ENCODE measurements around the gene KSR1.
"Not testable (repeated sequence)": the region's sequence is repeated elsewhere in the genome, so short reads cannot be mapped to it uniquely, and the experiment has no call there.

KSR1 gene

GRCh38 chr17:27631897-27632725, 175.9 kb downstream of the KSR1 start:
- Histone ChIP-seq H3K4me3 (no peak overlapping the region), H3K36me3 (ENCODE audit: insufficient read depth, low read length) (no peaks in the 10 kb centered on the region), H3K9me3 (ENCODE audit: low read depth, low read length) (no peaks in the 10 kb centered on the region), H3K9ac (ENCODE audit: insufficient read length) (no peak overlapping the region), H3K27ac (no peak overlapping the region)
- no peak for DNase-seq (ENCODE audit: low read depth, low spot score)
- TF ChIP-seq POLR2AphosphoS5 (IDR thresholded peaks at IDR 0.05; ENCODE audit: borderline replicate concordance, low read depth, low read length) (no peak), EZH2 (IDR thresholded peaks at IDR 0.05) (no peak), FOXP2 (optimal IDR thresholded peaks at IDR 0.05; ENCODE audit: control extremely low read depth, extremely low read length, insufficient read depth) (no peak)

- not testable (repeated sequence) for H3K36me3 ChIP-seq (ENCODE audit: insufficient read depth, low read length)
Observed at GRCh38 chr17:27632766-27633165, 176.5 kb downstream of the KSR1 start.

GRCh38 chr17:27633312-27634025, 177.2 kb downstream of the KSR1 start:
- Histone ChIP-seq H3K9ac (ENCODE audit: insufficient read length) (no peak overlapping the region), H3K4me3 (no peak overlapping the region), H3K9me3 (ENCODE audit: low read depth, low read length) (no peaks in the 10 kb centered on the region), H3K36me3 (ENCODE audit: insufficient read depth, low read length) (no peaks in the 10 kb centered on the region), H3K27ac (no peak overlapping the region)
- no peak for DNase-seq (ENCODE audit: low read depth, low spot score)
- TF ChIP-seq FOXP2 (optimal IDR thresholded peaks at IDR 0.05; ENCODE audit: control extremely low read depth, extremely low read length, insufficient read depth): no peak
- no peak for TF ChIP-seq EZH2 (IDR thresholded peaks at IDR 0.05)
- TF ChIP-seq POLR2AphosphoS5 (IDR thresholded peaks at IDR 0.05; ENCODE audit: borderline replicate concordance, low read depth, low read length): no peak

More at GRCh38 chr17:27632766-27633165, 176.5 kb downstream of the KSR1 start:
- H3K27ac ChIP-seq; H3K4me3 ChIP-seq; H3K9me3 ChIP-seq (ENCODE audit: low read depth, low read length); H3K9ac ChIP-seq (ENCODE audit: insufficient read length); DNase-seq (ENCODE audit: low read depth, low spot score): not testable (repeated sequence)

- DNase-seq (ENCODE audit: low read depth, low spot score): no peak
- Histone ChIP-seq H3K36me3 (ENCODE audit: insufficient read depth, low read length) (no peaks in the 10 kb centered on the region), H3K9me3 (ENCODE audit: low read depth, low read length) (no peaks in the 10 kb centered on the region), H3K4me3 (no peak overlapping the region), H3K9ac (ENCODE audit: insufficient read length) (no peak overlapping the region), H3K27ac (no peak overlapping the region)
- TF ChIP-seq FOXP2 (optimal IDR thresholded peaks at IDR 0.05; ENCODE audit: control extremely low read depth, extremely low read length, insufficient read depth): no peak
- TF ChIP-seq EZH2 (IDR thresholded peaks at IDR 0.05): no peak
- TF ChIP-seq POLR2AphosphoS5 (IDR thresholded peaks at IDR 0.05; ENCODE audit: borderline replicate concordance, low read depth, low read length): no peak
Observed at GRCh38 chr17:27634026-27634335, 177.7 kb downstream of the KSR1 start.

- no peak overlapping the region for H3K9ac ChIP-seq (ENCODE audit: insufficient read length)
- H3K4me3 ChIP-seq: no peak overlapping the region
- H3K36me3 ChIP-seq (ENCODE audit: insufficient read depth, low read length): no peaks in the 10 kb centered on the region
- no peaks in the 10 kb centered on the region for H3K9me3 ChIP-seq (ENCODE audit: low read depth, low read length)
- DNase-seq (ENCODE audit: low read depth, low spot score): no peak
- no peak for TF ChIP-seq FOXP2 (optimal IDR thresholded peaks at IDR 0.05; ENCODE audit: control extremely low read depth, extremely low read length, insufficient read depth)
- TF ChIP-seq EZH2 (IDR thresholded peaks at IDR 0.05): no peak
- no peak for TF ChIP-seq POLR2AphosphoS5 (IDR thresholded peaks at IDR 0.05; ENCODE audit: borderline replicate concordance, low read depth, low read length)
- H3K27ac ChIP-seq: no peak overlapping the region
Observed at GRCh38 chr17:27634776-27635175, 178.5 kb downstream of the KSR1 start.

GRCh38 chr17:27635275-27635823, 179.1 kb downstream of the KSR1 start:
- no peak overlapping the region for H3K27ac ChIP-seq
- H3K9me3 ChIP-seq (ENCODE audit: low read depth, low read length): no peaks in the 10 kb centered on the region
- no peak overlapping the region for H3K9ac ChIP-seq (ENCODE audit: insufficient read length)
- H3K4me3 ChIP-seq: no peak overlapping the region
- TF ChIP-seq EZH2 (IDR thresholded peaks at IDR 0.05) (no peak), FOXP2 (optimal IDR thresholded peaks at IDR 0.05; ENCODE audit: control extremely low read depth, extremely low read length, insufficient read depth) (no peak), POLR2AphosphoS5 (IDR thresholded peaks at IDR 0.05; ENCODE audit: borderline replicate concordance, low read depth, low read length) (no peak)
- DNase-seq (ENCODE audit: low read depth, low spot score): no peak
- H3K36me3 ChIP-seq (ENCODE audit: insufficient read depth, low read length): no peaks in the 10 kb centered on the region

- H3K27ac ChIP-seq; H3K9ac ChIP-seq (ENCODE audit: insufficient read length); H3K36me3 ChIP-seq (ENCODE audit: insufficient read depth, low read length); DNase-seq (ENCODE audit: low read depth, low spot score); H3K4me3 ChIP-seq; H3K9me3 ChIP-seq (ENCODE audit: low read depth, low read length): not testable (repeated sequence)
Observed at GRCh38 chr17:27636005-27636520, 179.8 kb downstream of the KSR1 start.

GRCh38 chr17:27637818-27638217, 181.6 kb downstream of the KSR1 start:
- not testable (repeated sequence) for H3K36me3 ChIP-seq (ENCODE audit: insufficient read depth, low read length); DNase-seq (ENCODE audit: low read depth, low spot score); H3K27ac ChIP-seq; H3K9ac ChIP-seq (ENCODE audit: insufficient read length); H3K4me3 ChIP-seq; H3K9me3 ChIP-seq (ENCODE audit: low read depth, low read length)

GRCh38 chr17:27638415-27638914, 182.2 kb downstream of the KSR1 start:
- not testable (repeated sequence) for H3K9me3 ChIP-seq (ENCODE audit: low read depth, low read length); H3K36me3 ChIP-seq (ENCODE audit: insufficient read depth, low read length); H3K9ac ChIP-seq (ENCODE audit: insufficient read length); DNase-seq (ENCODE audit: low read depth, low spot score); H3K27ac ChIP-seq; H3K4me3 ChIP-seq
